Gastrocnemius medialis (tissue), 4 donors: ENCODE results near the gene VWA8. TPM values are rescaled to one million over a fixed set of nuclear protein-coding genes. Genes with fewer than 3 reads are reported as not detected.

Experiments used
- ATAC-seq, 2 donors: fragments of 150-250 bp; one replicate each; pipeline ENCODE4 v1.9.1; 2016
- DNase-seq, 2 donors: peaks; one replicate each; pipeline ENCODE4 v3.0.0-alpha.2; 2019
- H3K27ac ChIP-seq, 4 donors: fragments of 200-600 bp; sonication (generic); 1 replicate in 1 of 4; 2 replicates in 3 of 4; pipeline ENCODE4 v1.5.1; 2016 to 2018; ENCODE audit warnings: mild to moderate bottlenecking in 2 of 4, moderate library complexity in 1 of 4
- H3K27me3 ChIP-seq, 3 donors: fragments of 200-600 bp; sonication (generic) in 2 of 3; 1 replicate in 1 of 3; 2 replicates in 2 of 3; pipeline versions ENCODE4 v1.5.1 to v1.6.0; 2016 to 2019; ENCODE audit warnings: mild to moderate bottlenecking in 1 of 3, moderate library complexity in 1 of 3
- H3K36me3 ChIP-seq, 2 donors: fragments of 200-600 bp; sonication (generic) in 1 of 2; one replicate each; pipeline ENCODE4 v1.5.1; 2017 to 2018
- H3K4me1 ChIP-seq, 2 donors: fragments of 200-600 bp; sonication (generic) in 1 of 2; one replicate each; pipeline ENCODE4 v1.5.1; 2016 to 2017; ENCODE audit warnings: mild to moderate bottlenecking in 2 of 2
- H3K4me3 ChIP-seq, 4 donors: fragments of 200-600 bp; sonication (generic) in 3 of 4; 1 replicate in 1 of 4; 2 replicates in 3 of 4; pipeline ENCODE4 v1.5.1; 2016 to 2019; ENCODE audit warnings: mild to moderate bottlenecking in 2 of 4
- H3K9me3 ChIP-seq, 3 donors: fragments of 200-600 bp; sonication (generic) in 2 of 3; 1 replicate in 1 of 3; 2 replicates in 2 of 3; pipeline ENCODE4 v1.5.1; 2016 to 2019
- CTCF ChIP-seq, 5 experiments: fragments of 450-650 bp in 3 of 5; fragments of 200-600 bp in 2 of 5; sonication (generic) in 2 of 5; IDR thresholded peaks in 4 of 5; conservative IDR thresholded peaks in 1 of 5; 1 replicate in 4 of 5; 2 replicates in 1 of 5; pipeline ENCODE4 v1.5.1; 2016 to 2019; ENCODE audit warnings: antibody characterized with exemption in 5 of 5, mild to moderate bottlenecking in 3 of 5, moderate library complexity in 3 of 5
- POLR2A ChIP-seq, 2 donors: fragments of 450-650 bp; IDR thresholded peaks; one replicate each; pipeline ENCODE4 v1.6.1; 2017; ENCODE audit warnings: antibody characterized with exemption in 2 of 2, mild to moderate bottlenecking in 2 of 2, moderate library complexity in 2 of 2
- in situ Hi-C, 4 donors: fragments of 200-750 bp; cut with MboI; loops; one replicate each; pipeline versions ENCODE4 v1.15.0 to v1.8.0; 2017; ENCODE audit warnings: low sequenced_read_pairs in 4 of 4
- intact Hi-C: fragments of 100-400 bp; cut with DNase I; formaldehyde crosslinking; loops from one replicate; pipeline ENCODE4 v1.15.1; 2023; ENCODE audit warnings: low total_unique reads
- total RNA-seq, 4 donors: library from RNA; depleted of rRNA; stranded (reverse); fragments of >200 nt; gene quantifications; one replicate each; pipeline versions ENCODE4 v1.1.0 to v1.2.3, GENCODE V29; 2016

Gene VWA8
- total RNA-seq, 4 donors from 2014 or later = 24.7 to 37.9 (median 29.7) TPM

GRCh38 chr13:41825691-41826090, 135.2 kb downstream of the VWA8 start:
- H3K9me3 ChIP-seq = no peaks in the 10 kb centered on the region
- DNase-seq = no peak
- intact Hi-C loops = no loop called here
- no peak for ATAC-seq
- no peaks in the 10 kb centered on the region for H3K36me3 ChIP-seq
- H3K4me3 ChIP-seq = no peak overlapping the region
- no peaks in the 10 kb centered on the region for H3K27me3 ChIP-seq
- H3K27ac ChIP-seq = no peak overlapping the region
- in situ Hi-C loops = no loop called here
- TF ChIP-seq CTCF (IDR thresholded peaks at IDR 0.05 in 4 of 5, conservative IDR thresholded peaks at IDR 0.05 in 1 of 5) (no peak), POLR2A (IDR thresholded peaks at IDR 0.05) (no peak)
- H3K4me1 ChIP-seq = peaks cover 20 to 37% of the 10 kb centered on the region in 2 donors

DNA sequence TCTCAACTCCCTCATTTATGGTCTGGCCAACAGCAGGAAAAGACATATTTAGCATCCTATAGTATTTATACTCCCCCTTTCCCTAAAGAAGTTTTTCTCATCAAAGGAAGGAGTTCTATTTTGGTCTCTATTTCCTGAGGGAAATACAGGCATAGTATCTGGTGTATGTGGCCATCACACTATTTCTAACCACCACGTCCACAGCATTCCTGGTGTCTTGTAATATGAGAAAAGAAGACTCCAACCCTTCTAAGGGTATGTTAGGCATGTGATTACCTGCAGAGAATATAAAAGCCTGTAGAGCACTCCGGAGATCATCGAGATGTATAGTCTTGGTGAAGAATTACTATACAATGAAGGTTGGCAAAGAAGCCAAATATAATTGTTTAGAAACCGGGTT, 137.4 kb downstream of the VWA8 start:
- no peaks in the 10 kb centered on the region for H3K27me3 ChIP-seq
- DNase-seq (no peak), ATAC-seq (no peak)
- peaks cover 0 to 6% of the 10 kb centered on the region in 2 donors for H3K36me3 ChIP-seq
- H3K4me3 ChIP-seq = no peak overlapping the region
- H3K9me3 ChIP-seq = no peaks in the 10 kb centered on the region
- in situ Hi-C loops (no loop called here), intact Hi-C loops (no loop called here)
- no peak overlapping the region for H3K27ac ChIP-seq
- TF ChIP-seq CTCF (IDR thresholded peaks at IDR 0.05 in 4 of 5, conservative IDR thresholded peaks at IDR 0.05 in 1 of 5) = no peak
- TF ChIP-seq POLR2A (IDR thresholded peaks at IDR 0.05) = no peak
- peaks cover 20 to 37% of the 10 kb centered on the region in 2 donors for H3K4me1 ChIP-seq

GRCh38 chr13:41822560-41822959, 138.3 kb downstream of the VWA8 start:
- H3K27me3 ChIP-seq = no peaks in the 10 kb centered on the region
- DNase-seq = no peak
- intact Hi-C loops (no loop called here), in situ Hi-C loops (no loop called here)
- no peaks in the 10 kb centered on the region for H3K9me3 ChIP-seq
- no peak overlapping the region for H3K4me3 ChIP-seq
- no peak for TF ChIP-seq CTCF (IDR thresholded peaks at IDR 0.05 in 4 of 5, conservative IDR thresholded peaks at IDR 0.05 in 1 of 5)
- no peak for TF ChIP-seq POLR2A (IDR thresholded peaks at IDR 0.05)
- no peak overlapping the region for H3K27ac ChIP-seq
- peaks cover 0 to 9% of the 10 kb centered on the region in 2 donors for H3K36me3 ChIP-seq
- peaks cover 15 to 28% of the 10 kb centered on the region in 2 donors for H3K4me1 ChIP-seq
- no peak for ATAC-seq

- in situ Hi-C loops = no loop called here
- ATAC-seq = no peak
- peak overlapping the region in 2 of 4 donors; percentile 31 to 52 for H3K27ac ChIP-seq
Observed at GRCh38 chr13:41821238-41821594, 139.7 kb downstream of the VWA8 start.

More at GRCh38 chr13:41821238-41821594, 139.7 kb downstream of the VWA8 start:
- Histone ChIP-seq H3K9me3 (no peaks in the 10 kb centered on the region), H3K4me3 (no peak overlapping the region), H3K4me1 (peaks cover 7 to 18% of the 10 kb centered on the region in 2 donors), H3K36me3 (peaks cover 0 to 13% of the 10 kb centered on the region in 2 donors), H3K27me3 (no peaks in the 10 kb centered on the region)
- TF ChIP-seq CTCF (IDR thresholded peaks at IDR 0.05 in 4 of 5, conservative IDR thresholded peaks at IDR 0.05 in 1 of 5) (no peak), POLR2A (IDR thresholded peaks at IDR 0.05) (no peak)
- no peak for DNase-seq
- intact Hi-C loops = no loop called here
